Neural cell (in vitro differentiated cells): Measurements from ENCODE around the gene SPINT3.

ENCODE experiments used
- EP300 ChIP-seq: fragments of 450-650 bp; conservative IDR thresholded peaks from 2 replicates; pipeline ENCODE4 v1.6.1; 2014; ENCODE audit warnings: antibody characterized with exemption, mild to moderate bottlenecking, moderate library complexity; ENCODE audit not compliant: poor library complexity, severe bottlenecking
- EZH2 ChIP-seq: fragments of 200-600, 300-800 bp; shearing (Covaris generic), sonication (generic); IDR thresholded peaks from 2 replicates; pipeline ENCODE4 v1.6.1; 2014; ENCODE audit warnings: antibody characterized with exemption, low read length, borderline replicate concordance, mild to moderate bottlenecking; ENCODE audit not compliant: insufficient read depth, poor library complexity, severe bottlenecking
- MXI1 ChIP-seq: fragments of 450-650 bp; conservative IDR thresholded peaks from 2 replicates; pipeline ENCODE4 v1.6.1; 2014; ENCODE audit warnings: antibody characterized with exemption, mild to moderate bottlenecking; ENCODE audit not compliant: poor library complexity, severe bottlenecking
- POLR2AphosphoS5 ChIP-seq: IDR thresholded peaks from 2 replicates; pipeline ENCODE4 v1.6.1; 2012
- RAD21 ChIP-seq: fragments of 450-650 bp; conservative IDR thresholded peaks from 2 replicates; pipeline ENCODE4 v1.6.1; 2014; ENCODE audit warnings: antibody characterized with exemption, mild to moderate bottlenecking, moderate library complexity
- SMC3 ChIP-seq: fragments of 450-650 bp; conservative IDR thresholded peaks from 2 replicates; pipeline ENCODE4 v1.6.1; 2014; ENCODE audit warnings: antibody characterized with exemption, mild to moderate bottlenecking, moderate library complexity; ENCODE audit not compliant: poor library complexity
- TAF1 ChIP-seq: IDR thresholded peaks from 2 replicates; pipeline ENCODE4 v1.6.1; 2012; ENCODE audit warnings: low read depth
- TF ChIP-seq, protein P1 (sequence below): fragments of 450-650 bp; IDR thresholded peaks from 2 replicates; pipeline ENCODE4 v1.5.1; 2014; ENCODE audit warnings: antibody characterized with exemption, mild to moderate bottlenecking, moderate library complexity; ENCODE audit not compliant: poor library complexity, severe bottlenecking
- TF ChIP-seq, protein P2 (sequence below): IDR thresholded peaks from 2 replicates; pipeline ENCODE4 v1.6.1; 2012; ENCODE audit warnings: borderline replicate concordance

DNA sequence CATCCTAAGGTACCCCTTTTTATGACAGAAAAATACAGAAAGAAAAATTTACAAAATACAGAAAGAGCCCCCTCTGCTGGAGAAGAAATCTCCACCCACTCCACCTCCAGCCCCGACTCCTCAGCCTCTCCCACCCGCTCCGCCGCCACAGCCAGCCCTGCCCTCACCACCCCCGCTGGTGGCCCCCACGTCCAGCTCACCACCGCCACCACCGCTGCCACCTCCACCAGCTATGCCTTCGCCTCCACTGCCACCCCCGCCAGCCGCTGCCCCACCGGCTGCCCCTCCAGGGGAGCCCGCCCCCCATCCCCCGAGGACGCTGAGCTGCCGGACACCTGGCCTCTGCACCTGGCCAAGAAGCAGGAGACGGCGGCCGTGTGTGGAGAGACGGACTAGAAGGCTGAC is 28.2 kb downstream of the SPINT3 start:
- TF ChIP-seq EP300 (no peak), EZH2 (no peak), POLR2AphosphoS5 (no peak), SMC3 (no peak), TAF1 (no peak), RAD21 (no peak), MXI1 (no peak)
- TF ChIP-seq, protein P1, sequence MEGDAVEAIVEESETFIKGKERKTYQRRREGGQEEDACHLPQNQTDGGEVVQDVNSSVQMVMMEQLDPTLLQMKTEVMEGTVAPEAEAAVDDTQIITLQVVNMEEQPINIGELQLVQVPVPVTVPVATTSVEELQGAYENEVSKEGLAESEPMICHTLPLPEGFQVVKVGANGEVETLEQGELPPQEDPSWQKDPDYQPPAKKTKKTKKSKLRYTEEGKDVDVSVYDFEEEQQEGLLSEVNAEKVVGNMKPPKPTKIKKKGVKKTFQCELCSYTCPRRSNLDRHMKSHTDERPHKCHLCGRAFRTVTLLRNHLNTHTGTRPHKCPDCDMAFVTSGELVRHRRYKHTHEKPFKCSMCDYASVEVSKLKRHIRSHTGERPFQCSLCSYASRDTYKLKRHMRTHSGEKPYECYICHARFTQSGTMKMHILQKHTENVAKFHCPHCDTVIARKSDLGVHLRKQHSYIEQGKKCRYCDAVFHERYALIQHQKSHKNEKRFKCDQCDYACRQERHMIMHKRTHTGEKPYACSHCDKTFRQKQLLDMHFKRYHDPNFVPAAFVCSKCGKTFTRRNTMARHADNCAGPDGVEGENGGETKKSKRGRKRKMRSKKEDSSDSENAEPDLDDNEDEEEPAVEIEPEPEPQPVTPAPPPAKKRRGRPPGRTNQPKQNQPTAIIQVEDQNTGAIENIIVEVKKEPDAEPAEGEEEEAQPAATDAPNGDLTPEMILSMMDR: no peak
- TF ChIP-seq, protein P2, sequence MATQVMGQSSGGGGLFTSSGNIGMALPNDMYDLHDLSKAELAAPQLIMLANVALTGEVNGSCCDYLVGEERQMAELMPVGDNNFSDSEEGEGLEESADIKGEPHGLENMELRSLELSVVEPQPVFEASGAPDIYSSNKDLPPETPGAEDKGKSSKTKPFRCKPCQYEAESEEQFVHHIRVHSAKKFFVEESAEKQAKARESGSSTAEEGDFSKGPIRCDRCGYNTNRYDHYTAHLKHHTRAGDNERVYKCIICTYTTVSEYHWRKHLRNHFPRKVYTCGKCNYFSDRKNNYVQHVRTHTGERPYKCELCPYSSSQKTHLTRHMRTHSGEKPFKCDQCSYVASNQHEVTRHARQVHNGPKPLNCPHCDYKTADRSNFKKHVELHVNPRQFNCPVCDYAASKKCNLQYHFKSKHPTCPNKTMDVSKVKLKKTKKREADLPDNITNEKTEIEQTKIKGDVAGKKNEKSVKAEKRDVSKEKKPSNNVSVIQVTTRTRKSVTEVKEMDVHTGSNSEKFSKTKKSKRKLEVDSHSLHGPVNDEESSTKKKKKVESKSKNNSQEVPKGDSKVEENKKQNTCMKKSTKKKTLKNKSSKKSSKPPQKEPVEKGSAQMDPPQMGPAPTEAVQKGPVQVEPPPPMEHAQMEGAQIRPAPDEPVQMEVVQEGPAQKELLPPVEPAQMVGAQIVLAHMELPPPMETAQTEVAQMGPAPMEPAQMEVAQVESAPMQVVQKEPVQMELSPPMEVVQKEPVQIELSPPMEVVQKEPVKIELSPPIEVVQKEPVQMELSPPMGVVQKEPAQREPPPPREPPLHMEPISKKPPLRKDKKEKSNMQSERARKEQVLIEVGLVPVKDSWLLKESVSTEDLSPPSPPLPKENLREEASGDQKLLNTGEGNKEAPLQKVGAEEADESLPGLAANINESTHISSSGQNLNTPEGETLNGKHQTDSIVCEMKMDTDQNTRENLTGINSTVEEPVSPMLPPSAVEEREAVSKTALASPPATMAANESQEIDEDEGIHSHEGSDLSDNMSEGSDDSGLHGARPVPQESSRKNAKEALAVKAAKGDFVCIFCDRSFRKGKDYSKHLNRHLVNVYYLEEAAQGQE: no peak
